Measurements from ENCODE around the gene CDK11A.

DNA sequence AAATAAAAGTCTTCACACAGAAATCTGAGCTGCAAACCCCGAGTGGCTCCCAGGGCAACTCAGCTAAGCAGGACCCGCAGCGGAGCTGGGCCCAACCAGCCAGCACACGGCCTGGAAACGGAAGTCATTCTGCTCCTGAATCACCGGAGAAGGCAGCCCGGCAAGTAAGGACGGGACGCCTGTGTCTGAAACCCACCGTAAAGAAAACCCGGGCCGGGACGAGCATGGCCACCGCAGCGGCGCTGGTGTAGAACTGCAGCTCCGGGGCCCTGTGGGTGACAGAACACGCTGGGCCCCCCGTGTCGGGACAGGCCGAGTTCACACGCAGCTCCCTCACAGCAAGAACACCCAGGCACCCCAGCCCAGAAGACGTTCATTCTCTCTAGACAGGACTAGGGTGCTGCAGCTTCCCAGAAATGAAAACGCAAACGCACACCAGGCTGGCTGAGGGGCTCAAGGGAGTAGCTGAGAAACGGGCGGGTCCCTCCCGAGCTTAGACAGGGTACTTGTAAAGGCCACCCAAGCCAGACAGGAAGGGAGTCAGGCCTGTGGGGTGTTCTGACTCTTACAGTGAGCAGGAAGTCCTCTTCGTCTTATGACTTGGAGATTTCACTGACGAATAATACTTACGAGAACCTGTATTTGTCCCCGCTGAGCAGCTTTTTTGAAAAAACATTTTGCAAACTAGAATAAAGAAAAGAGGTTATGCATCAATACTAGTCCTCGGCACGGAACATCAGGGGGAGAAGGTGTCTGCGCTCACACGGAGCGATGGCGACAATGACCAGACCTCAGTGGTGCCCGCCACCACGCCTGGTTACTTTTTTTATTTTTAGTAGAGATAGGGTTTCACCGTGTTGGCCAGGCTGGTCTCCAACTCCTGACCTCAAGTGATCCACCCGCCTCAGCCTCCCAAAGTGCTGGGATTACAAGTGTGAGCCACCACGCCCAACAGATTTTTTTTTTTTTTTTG is 54.4 kb downstream of the CDK11A start:
- TF ChIP-seq, protein P1, sequence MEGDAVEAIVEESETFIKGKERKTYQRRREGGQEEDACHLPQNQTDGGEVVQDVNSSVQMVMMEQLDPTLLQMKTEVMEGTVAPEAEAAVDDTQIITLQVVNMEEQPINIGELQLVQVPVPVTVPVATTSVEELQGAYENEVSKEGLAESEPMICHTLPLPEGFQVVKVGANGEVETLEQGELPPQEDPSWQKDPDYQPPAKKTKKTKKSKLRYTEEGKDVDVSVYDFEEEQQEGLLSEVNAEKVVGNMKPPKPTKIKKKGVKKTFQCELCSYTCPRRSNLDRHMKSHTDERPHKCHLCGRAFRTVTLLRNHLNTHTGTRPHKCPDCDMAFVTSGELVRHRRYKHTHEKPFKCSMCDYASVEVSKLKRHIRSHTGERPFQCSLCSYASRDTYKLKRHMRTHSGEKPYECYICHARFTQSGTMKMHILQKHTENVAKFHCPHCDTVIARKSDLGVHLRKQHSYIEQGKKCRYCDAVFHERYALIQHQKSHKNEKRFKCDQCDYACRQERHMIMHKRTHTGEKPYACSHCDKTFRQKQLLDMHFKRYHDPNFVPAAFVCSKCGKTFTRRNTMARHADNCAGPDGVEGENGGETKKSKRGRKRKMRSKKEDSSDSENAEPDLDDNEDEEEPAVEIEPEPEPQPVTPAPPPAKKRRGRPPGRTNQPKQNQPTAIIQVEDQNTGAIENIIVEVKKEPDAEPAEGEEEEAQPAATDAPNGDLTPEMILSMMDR (IDR thresholded peaks at IDR 0.05) = no peak
- TF ChIP-seq POLR2A (IDR thresholded peaks at IDR 0.05) = no peak

Data from heart left ventricle (tissue), 13 donors.